Ovary (tissue), 3 donors: ENCODE measurements around the gene ARCN1.

ENCODE experiments used
- CTCF ChIP-seq, 3 donors: fragments of 450-650 bp in 2 of 3; fragments of 200-600 bp in 1 of 3; IDR thresholded peaks; one replicate each; pipeline versions ENCODE4 v1.5.1 to v1.8.0; 2016 to 2022; ENCODE audit warnings: antibody characterized with exemption in 3 of 3, mild to moderate bottlenecking in 1 of 3
- EP300 ChIP-seq: sonication (generic); formaldehyde crosslinking; IDR thresholded peaks from one replicate; pipeline ENCODE4 v1.6.1; 2017; ENCODE audit warnings: antibody characterized with exemption
- POLR2A ChIP-seq: fragments of 450-650 bp; IDR thresholded peaks from one replicate; pipeline ENCODE4 v1.6.1; 2017; ENCODE audit warnings: antibody characterized with exemption, mild to moderate bottlenecking, moderate library complexity
- donor health status: DM: no; HTN: no; CAD: no.

- TF ChIP-seq CTCF (IDR thresholded peaks at IDR 0.05) (no peak), POLR2A (no peak), EP300 (no peak)
These were observed 34.6 kb downstream of the ARCN1 start for GRCh38 chr11:118606844-118607228.
